ENCODE results near the gene TRMU.

DNA sequence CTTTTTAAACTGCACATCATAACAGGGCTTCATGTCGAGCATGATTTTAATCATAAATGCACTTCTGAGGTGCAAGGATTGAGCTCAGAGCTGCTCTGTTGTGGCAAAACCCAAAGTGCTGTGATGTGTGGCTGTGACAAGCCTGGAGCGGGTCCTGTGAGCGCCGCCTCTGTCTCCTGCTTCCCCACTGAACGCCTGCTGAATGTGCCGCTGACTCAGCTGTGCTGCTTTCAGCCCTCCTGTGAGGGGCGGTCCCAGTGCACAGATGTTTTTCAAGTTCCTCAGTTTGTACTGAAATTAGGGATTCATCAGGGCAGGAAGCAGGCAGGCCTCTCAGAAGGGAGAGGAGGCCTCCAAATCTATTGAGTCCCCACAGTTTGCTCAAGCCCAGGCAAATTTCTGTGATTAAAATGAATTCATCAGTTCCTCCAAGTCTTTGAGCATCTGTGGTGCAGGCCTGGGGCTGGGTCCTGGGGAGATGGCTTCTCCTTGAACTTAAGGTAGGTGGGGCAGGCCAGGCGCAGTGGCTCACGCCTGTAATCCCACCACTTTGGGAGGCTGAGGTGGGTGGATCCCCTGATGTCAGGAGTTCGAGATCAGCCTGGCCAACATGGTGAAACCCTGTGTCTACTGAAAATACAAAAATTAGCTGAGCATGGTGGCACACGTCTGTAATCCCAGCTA is 41.8 kb upstream of the TRMU start:
- TF ChIP-seq CTCF (IDR thresholded peaks at IDR 0.05), result no peak
- TF ChIP-seq POLR2A (IDR thresholded peaks at IDR 0.05), result peak; percentile 20
